Activated CD8-positive, alpha-beta T cell treated with anti-CD3 and anti-CD28 coated beads for 36 hours (primary cell): Measurements from ENCODE around the gene MTA3. TPM values are rescaled to one million over a fixed set of nuclear protein-coding genes. Genes with fewer than 3 reads are reported as not detected.

ENCODE experiments used
- ATAC-seq: fragments of 200-7000 bp; cut with Tn5 transposase; one replicate; pipeline ENCODE4 v1.10.0; 2021; ENCODE audit warnings: mild to moderate bottlenecking, moderate library complexity
- CTCF ChIA-PET: fragments of 350-600 bp; sonication (Branson Sonifier 250); formaldehyde crosslinking; loops from one replicate; lab custom pipeline; 2021; ENCODE audit warnings: antibody characterized with exemption; lab: Charles Lee
- POLR2A ChIA-PET: fragments of 350-600 bp; sonication (Branson Sonifier 250); formaldehyde crosslinking; loops from one replicate; lab custom pipeline; 2021; ENCODE audit warnings: antibody characterized with exemption; lab: Charles Lee
- DNase-seq: peaks from one replicate; pipeline ENCODE4 v3.0.0-alpha.2; 2020
- H3K27ac Mint-ChIP-seq: one replicate; pipeline ENCODE4 v1.8.0; 2021; ENCODE audit warnings: mild to moderate bottlenecking, mixed read lengths
- H3K27me3 Mint-ChIP-seq: one replicate; pipeline ENCODE4 v1.8.0; 2021; ENCODE audit warnings: mixed read lengths
- H3K36me3 Mint-ChIP-seq: one replicate; pipeline ENCODE4 v1.8.0; 2021; ENCODE audit warnings: low read depth, mixed read lengths
- H3K4me1 Mint-ChIP-seq: one replicate; pipeline ENCODE4 v1.8.0; 2021; ENCODE audit warnings: low read depth, mixed read lengths
- H3K4me3 Mint-ChIP-seq: one replicate; pipeline ENCODE4 v1.8.0; 2021; ENCODE audit warnings: mild to moderate bottlenecking, moderate library complexity, mixed read lengths
- H3K9me3 Mint-ChIP-seq: one replicate; pipeline ENCODE4 v1.8.0; 2021; ENCODE audit warnings: mixed read lengths
- CTCF ChIP-seq: fragments of 200-600 bp; IDR thresholded peaks from one replicate; pipeline ENCODE4 v1.8.0; 2022; ENCODE audit warnings: antibody characterized with exemption, mild to moderate bottlenecking
- intact Hi-C: fragments of 100-400 bp; cut with micrococcal nuclease; formaldehyde crosslinking; loops from one replicate; pipeline ENCODE4 v1.10.0; 2022
- total RNA-seq, 2 experiments: library from RNA; stranded (reverse); gene quantifications; one replicate each; pipeline ENCODE4 v1.2.3, GENCODE V29; 2021

The MTA3 gene
- total RNA-seq, 2 experiments from 2014 or later = 32.6 to 35.9 TPM

DNA sequence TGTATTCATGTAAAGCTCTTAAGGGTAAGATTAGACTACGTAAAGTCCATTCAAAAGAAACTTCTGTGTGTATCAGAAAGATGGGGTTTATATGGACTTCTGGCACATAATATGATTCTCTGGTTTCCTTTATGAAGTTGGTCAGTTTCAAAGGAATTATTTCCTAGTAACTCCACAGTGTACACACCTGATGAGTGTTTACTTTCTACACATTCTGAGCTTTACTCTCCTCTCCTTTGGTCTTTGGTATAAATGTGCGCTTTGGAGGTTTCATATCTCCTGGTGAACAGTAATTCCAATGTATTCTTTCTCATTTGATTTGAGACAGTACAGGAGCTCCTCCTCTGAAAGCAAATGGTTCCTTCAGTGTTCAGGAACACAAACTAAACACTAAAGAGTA, 107.4 kb downstream of the MTA3 start:
- ATAC-seq (no peak), DNase-seq (no peak)
- TF ChIP-seq CTCF = no peak
- no peak overlapping the region for H3K4me3 Mint-ChIP-seq
- ChIA-PET CTCF (interaction anchor here (1.2 to 4.3 kb wide), 3 partner anchors 9 to 153 kb away, joined by 3 to 18 read pairs (median 6); no protein-coding TSS in a partner anchor), POLR2A (interaction anchor here (0.8 kb wide), 1 partner anchor 99 kb away, joined by 3 read pairs; no protein-coding TSS in a partner anchor)
- H3K9me3 Mint-ChIP-seq = no peaks in the 10 kb centered on the region
- H3K4me1 Mint-ChIP-seq = no peaks in the 10 kb centered on the region
- H3K36me3 Mint-ChIP-seq = peaks cover 10% of the 10 kb centered on the region
- H3K27ac Mint-ChIP-seq = no peak overlapping the region
- intact Hi-C loops = no loop called here
- no peaks in the 10 kb centered on the region for H3K27me3 Mint-ChIP-seq

- H3K36me3 Mint-ChIP-seq = peaks cover 9% of the 10 kb centered on the region
- no peaks in the 10 kb centered on the region for H3K27me3 Mint-ChIP-seq
- CTCF ChIA-PET = interaction anchor here (1.3 kb wide), 1 partner anchor 22 kb away, joined by 4 read pairs; no protein-coding TSS in a partner anchor
- no peaks in the 10 kb centered on the region for H3K9me3 Mint-ChIP-seq
- H3K4me3 Mint-ChIP-seq = no peak overlapping the region
- intact Hi-C loops = no loop called here
- no peak overlapping the region for H3K27ac Mint-ChIP-seq
- TF ChIP-seq CTCF = no peak
- ATAC-seq = no peak
- POLR2A ChIA-PET = no interaction called here
- no peaks in the 10 kb centered on the region for H3K4me1 Mint-ChIP-seq
- no peak for DNase-seq
These were observed 116.9 kb downstream of the MTA3 start for GRCh38 chr2:42685303-42685702.

GRCh38 chr2:42693013-42693615, 124.7 kb downstream of the MTA3 start:
- H3K27ac Mint-ChIP-seq = no peak overlapping the region
- H3K9me3 Mint-ChIP-seq = no peaks in the 10 kb centered on the region
- ChIA-PET CTCF (no interaction called here), POLR2A (no interaction called here)
- no peak overlapping the region for H3K4me3 Mint-ChIP-seq
- intact Hi-C loops = no loop called here
- no peaks in the 10 kb centered on the region for H3K27me3 Mint-ChIP-seq
- peaks cover 9% of the 10 kb centered on the region for H3K4me1 Mint-ChIP-seq
- DNase-seq (peak; percentile 20), ATAC-seq (peak; percentile 58)
- peaks cover 3% of the 10 kb centered on the region for H3K36me3 Mint-ChIP-seq
- no peak for TF ChIP-seq CTCF

- ChIA-PET POLR2A (no interaction called here), CTCF (no interaction called here)
- ATAC-seq (no peak), DNase-seq (no peak)
- intact Hi-C loops = no loop called here
- Mint-ChIP-seq H3K27me3 (no peaks in the 10 kb centered on the region), H3K36me3 (peaks cover 3% of the 10 kb centered on the region), H3K4me1 (peaks cover 9% of the 10 kb centered on the region), H3K27ac (no peak overlapping the region), H3K9me3 (no peaks in the 10 kb centered on the region), H3K4me3 (no peak overlapping the region)
- TF ChIP-seq CTCF = no peak
These were observed 125.5 kb downstream of the MTA3 start for GRCh38 chr2:42693688-42694479.

DNA sequence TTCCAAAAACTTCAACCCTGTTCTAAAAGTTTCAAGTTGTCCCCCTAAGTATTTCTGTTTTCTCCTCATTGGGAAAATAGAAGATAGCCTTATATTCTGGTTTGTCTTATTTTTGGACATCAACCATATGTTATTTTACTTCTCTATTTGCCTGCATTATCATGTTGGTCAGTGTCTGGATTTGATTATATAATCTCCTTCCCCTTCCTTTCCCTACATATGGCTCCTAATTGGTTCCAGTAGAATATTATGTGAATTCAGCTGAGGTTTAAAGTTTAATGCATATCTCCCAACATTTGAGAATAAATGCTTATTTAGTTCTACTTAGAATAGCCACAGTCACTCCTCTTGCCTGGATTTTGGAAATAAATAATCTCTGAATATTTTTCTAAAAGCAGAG, 128.6 kb downstream of the MTA3 start:
- no peaks in the 10 kb centered on the region for H3K36me3 Mint-ChIP-seq
- no peak overlapping the region for H3K27ac Mint-ChIP-seq
- H3K27me3 Mint-ChIP-seq = no peaks in the 10 kb centered on the region
- no peak for DNase-seq
- no peak for TF ChIP-seq CTCF
- H3K4me1 Mint-ChIP-seq = peaks cover 9% of the 10 kb centered on the region
- ChIA-PET POLR2A (no interaction called here), CTCF (no interaction called here)
- no peak overlapping the region for H3K4me3 Mint-ChIP-seq
- no peak for ATAC-seq
- intact Hi-C loops = no loop called here
- H3K9me3 Mint-ChIP-seq = no peaks in the 10 kb centered on the region
